ENCODE measurements around the gene NAALADL1.

NAALADL1 gene

GRCh38 chr11:65102142-65103095, 44.1 kb upstream of the NAALADL1 start:
- ChIA-PET POLR2A (no interaction called here), CTCF (interaction anchor here (0.7 to 10.5 kb wide), 3 partner anchors 8 to 90 kb away, joined by 3 to 165 read pairs (median 5); partner anchors contain the start of gene TM7SF2)
- no peak for DNase-seq (ENCODE audit: extremely low spot score)
- TF ChIP-seq CTCF (IDR thresholded peaks at IDR 0.05; ENCODE audit: control extremely low read depth, extremely low read depth, low read depth, missing control alignments) = no peak

DNA sequence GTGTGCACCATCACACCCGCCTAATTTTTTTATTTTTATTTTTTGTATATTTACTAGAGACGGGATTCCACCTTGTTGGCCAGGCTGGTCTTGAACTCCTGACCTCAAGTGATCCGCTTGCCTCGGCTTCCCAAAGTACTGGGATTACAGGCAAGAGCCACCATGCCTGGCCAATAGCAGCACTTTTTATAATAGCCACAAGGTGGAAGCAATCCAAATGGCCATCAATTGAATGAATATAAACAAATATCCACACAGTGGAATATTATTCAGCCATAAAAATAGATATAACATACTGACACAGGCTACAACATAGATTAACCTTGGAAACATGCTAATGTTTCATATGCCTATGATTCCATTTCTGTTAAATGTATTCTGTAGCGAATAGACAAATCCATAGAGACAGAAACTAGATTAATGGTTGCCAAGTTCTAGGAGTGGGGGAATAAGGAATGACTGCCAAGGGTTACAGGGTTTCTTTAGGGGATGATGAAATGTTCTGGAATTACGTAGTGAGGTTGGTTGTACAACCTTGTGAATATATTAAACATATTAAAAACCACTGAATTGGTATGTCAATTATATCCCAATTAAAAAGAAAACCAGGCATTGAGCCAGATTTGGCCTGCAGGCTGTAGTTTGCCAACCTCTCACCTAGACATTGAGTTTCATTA, 42.5 kb upstream of the NAALADL1 start:
- CTCF ChIA-PET = interaction anchor here (10.5 kb wide), 1 partner anchor 10 kb away, joined by 165 read pairs; the partner anchor contains the start of gene TM7SF2
- no peak for DNase-seq (ENCODE audit: extremely low spot score)
- POLR2A ChIA-PET = interaction anchor here (3.3 kb wide), 1 partner anchor 10 kb away, joined by 14 read pairs; the partner anchor contains the start of gene TM7SF2
- TF ChIP-seq CTCF (IDR thresholded peaks at IDR 0.05; ENCODE audit: control extremely low read depth, extremely low read depth, low read depth, missing control alignments) = no peak

GRCh38 chr11:65096926-65097325, 38.6 kb upstream of the NAALADL1 start:
- CTCF ChIA-PET = interaction anchor here (1.0 to 10.5 kb wide), 4 partner anchors 14 to 70 kb away, joined by 3 to 165 read pairs (median 4); partner anchors contain the start of genes FAU, MRPL49, SNX15 and TM7SF2
- no peak for TF ChIP-seq CTCF (IDR thresholded peaks at IDR 0.05; ENCODE audit: control extremely low read depth, extremely low read depth, low read depth, missing control alignments)
- POLR2A ChIA-PET = interaction anchor here (0.5 to 1.3 kb wide), 4 partner anchors 15 to 310 kb away, joined by 3 to 4 read pairs (median 4); partner anchors contain the start of genes FAU, MRPL49 and TM7SF2
- DNase-seq (ENCODE audit: extremely low spot score) = no peak

- no peak for TF ChIP-seq CTCF (IDR thresholded peaks at IDR 0.05; ENCODE audit: control extremely low read depth, extremely low read depth, low read depth, missing control alignments)
- ChIA-PET POLR2A (interaction anchor here (0.5 to 1.3 kb wide), 3 partner anchors 16 to 311 kb away, joined by 3 to 4 read pairs (median 3); partner anchors contain the start of gene TM7SF2), CTCF (interaction anchor here (1.0 to 10.5 kb wide), 3 partner anchors 15 to 69 kb away, joined by 3 to 165 read pairs (median 5); partner anchors contain the start of genes SNX15 and TM7SF2)
- peak; percentile 90 for DNase-seq (ENCODE audit: extremely low spot score)
These were observed 37.8 kb upstream of the NAALADL1 start, which contains the start of gene VPS51 for GRCh38 chr11:65095974-65096806. TSS of gene VPS51 (plus strand) at chr11:65096214. CDS start at chr11:65096251, 37 bp downstream.

- CTCF ChIA-PET = interaction anchor here (1.1 to 10.5 kb wide), 2 partner anchors 12 to 15 kb away, joined by 5 to 165 read pairs; partner anchors contain the start of genes CDCA5, TM7SF2 and ZFPL1
- POLR2A ChIA-PET = interaction anchor here (0.7 kb wide), 1 partner anchor 20 kb away, joined by 6 read pairs; no protein-coding TSS in a partner anchor
- no peak for TF ChIP-seq CTCF (IDR thresholded peaks at IDR 0.05; ENCODE audit: control extremely low read depth, extremely low read depth, low read depth, missing control alignments)
- DNase-seq (ENCODE audit: extremely low spot score) = no peak
These were observed 37.1 kb upstream of the NAALADL1 start for GRCh38 chr11:65095427-65095826.
